MCF 10A (cell line): ENCODE data around the gene MTA2. TPM values are rescaled to one million over a fixed set of nuclear protein-coding genes. Genes with fewer than 3 reads are reported as not detected.
A peak's percentile ranks its signal among the peaks of the same experiment; 100 is the strongest.

Experiments used
- BruUV-seq: library from RNA; stranded (reverse); fragments of 400-500 nt; replicated peaks from 2 replicates; lab custom pipeline; 2021; lab: Mats Ljungman, UMichigan
- CTCF ChIA-PET: fragments of 300-600 bp; sonication (Branson Sonifier 250); formaldehyde crosslinking; extraction: SDS; loops from one replicate; lab custom pipeline; 2021; ENCODE audit warnings: antibody characterized with exemption, inconsistent platforms; lab: Yijun Ruan, JAX
- POLR2A ChIA-PET: fragments of 300-600, 350-650 bp; sonication (Branson Sonifier 250); formaldehyde crosslinking; extraction: SDS; loops from one replicate; lab custom pipeline; 2020; ENCODE audit warnings: antibody characterized with exemption, inconsistent platforms; lab: Yijun Ruan, JAX
- DNase-seq: peaks from one replicate; pipeline ENCODE4 v3.0.0-alpha.2; 2018; ENCODE audit not compliant: unreplicated experiment
- H3K27ac Mint-ChIP-seq: one replicate; pipeline ENCODE4 v1.8.0; 2022; ENCODE audit warnings: mild to moderate bottlenecking, low read depth, mixed read lengths; ENCODE audit not compliant: unreplicated experiment
- H3K27me3 Mint-ChIP-seq: one replicate; pipeline ENCODE4 v1.8.0; 2022; ENCODE audit warnings: mixed read lengths; ENCODE audit not compliant: insufficient read depth, unreplicated experiment
- H3K36me3 Mint-ChIP-seq: one replicate; pipeline ENCODE4 v1.8.0; 2022; ENCODE audit warnings: mild to moderate bottlenecking, moderate library complexity, mixed read lengths; ENCODE audit not compliant: insufficient read depth, unreplicated experiment
- H3K4me1 Mint-ChIP-seq: one replicate; pipeline ENCODE4 v1.8.0; 2022; ENCODE audit warnings: mixed read lengths; ENCODE audit not compliant: insufficient read depth, unreplicated experiment
- H3K4me3 Mint-ChIP-seq: one replicate; pipeline ENCODE4 v1.8.0; 2022; ENCODE audit warnings: mild to moderate bottlenecking, moderate library complexity, mixed read lengths; ENCODE audit not compliant: unreplicated experiment
- H3K9me3 Mint-ChIP-seq: one replicate; pipeline ENCODE4 v1.8.0; 2022; ENCODE audit warnings: mixed read lengths; ENCODE audit not compliant: unreplicated experiment
- intact Hi-C: fragments of 100-400 bp; cut with micrococcal nuclease; formaldehyde crosslinking; loops from 2 replicates; pipeline ENCODE4 v1.14.1; 2022
- total RNA-seq: library from RNA; stranded (reverse); gene quantifications from 2 replicates; pipeline ENCODE4 v1.2.3, GENCODE V29; 2022
- TF ChIP-seq, protein P1 (sequence below): fragments of 200-600 bp; IDR thresholded peaks from one replicate; pipeline ENCODE4 v1.8.0; 2022; ENCODE audit warnings: antibody characterized with exemption, mild to moderate bottlenecking; ENCODE audit not compliant: unreplicated experiment

The MTA2 gene
- total RNA-seq, 1 experiment from 2014 or later, result 176 TPM

DNA sequence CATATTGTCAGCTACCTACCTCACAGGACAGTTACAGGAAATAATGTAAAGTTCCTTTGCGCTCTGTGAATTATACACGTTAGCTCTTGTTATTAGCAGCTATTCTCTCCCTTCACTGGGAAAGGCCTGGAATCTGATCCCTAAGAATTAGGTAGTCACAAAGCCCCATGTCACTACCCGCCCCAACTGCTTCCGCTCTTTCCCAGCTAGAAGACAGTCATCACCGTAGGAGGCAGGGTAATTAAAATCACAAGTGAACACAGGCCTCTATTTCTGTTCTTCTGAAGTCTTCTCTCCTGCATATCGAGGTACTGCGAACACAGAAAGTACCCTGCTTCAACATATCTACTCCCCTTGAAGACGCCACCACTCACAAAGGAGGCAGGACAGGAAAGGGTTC lies 42.5 kb downstream of the MTA2 start:
- ChIA-PET POLR2A (interaction anchor here (0.6 to 13.5 kb wide), 10 partner anchors 9 to 297 kb away, joined by 3 to 599 read pairs (median 12); partner anchors contain the start of genes AHNAK, LBHD1, TUT1 and UQCC3), CTCF (interaction anchor here (0.6 to 6.9 kb wide), 13 partner anchors 11 to 227 kb away, joined by 3 to 225 read pairs (median 4); partner anchors contain the start of gene AHNAK)
- H3K27me3 Mint-ChIP-seq, result no peaks in the 10 kb centered on the region
- DNase-seq, result no peak
- intact Hi-C loops, result no loop called here
- TF ChIP-seq, protein P1, sequence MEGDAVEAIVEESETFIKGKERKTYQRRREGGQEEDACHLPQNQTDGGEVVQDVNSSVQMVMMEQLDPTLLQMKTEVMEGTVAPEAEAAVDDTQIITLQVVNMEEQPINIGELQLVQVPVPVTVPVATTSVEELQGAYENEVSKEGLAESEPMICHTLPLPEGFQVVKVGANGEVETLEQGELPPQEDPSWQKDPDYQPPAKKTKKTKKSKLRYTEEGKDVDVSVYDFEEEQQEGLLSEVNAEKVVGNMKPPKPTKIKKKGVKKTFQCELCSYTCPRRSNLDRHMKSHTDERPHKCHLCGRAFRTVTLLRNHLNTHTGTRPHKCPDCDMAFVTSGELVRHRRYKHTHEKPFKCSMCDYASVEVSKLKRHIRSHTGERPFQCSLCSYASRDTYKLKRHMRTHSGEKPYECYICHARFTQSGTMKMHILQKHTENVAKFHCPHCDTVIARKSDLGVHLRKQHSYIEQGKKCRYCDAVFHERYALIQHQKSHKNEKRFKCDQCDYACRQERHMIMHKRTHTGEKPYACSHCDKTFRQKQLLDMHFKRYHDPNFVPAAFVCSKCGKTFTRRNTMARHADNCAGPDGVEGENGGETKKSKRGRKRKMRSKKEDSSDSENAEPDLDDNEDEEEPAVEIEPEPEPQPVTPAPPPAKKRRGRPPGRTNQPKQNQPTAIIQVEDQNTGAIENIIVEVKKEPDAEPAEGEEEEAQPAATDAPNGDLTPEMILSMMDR, result no peak
- no peaks in the 10 kb centered on the region for H3K9me3 Mint-ChIP-seq
- BruUV-seq, result no TSS peak
- peaks cover 75% of the 10 kb centered on the region for H3K36me3 Mint-ChIP-seq
- H3K4me3 Mint-ChIP-seq, result no peak overlapping the region
- H3K27ac Mint-ChIP-seq, result peak overlapping the region; percentile 72
- H3K4me1 Mint-ChIP-seq, result peaks cover 55% of the 10 kb centered on the region

GRCh38 chr11:62558669-62559068 lies 43.0 kb downstream of the MTA2 start:
- intact Hi-C loops, result no loop called here
- Mint-ChIP-seq H3K9me3 (no peaks in the 10 kb centered on the region), H3K4me1 (peaks cover 60% of the 10 kb centered on the region), H3K36me3 (peaks cover 70% of the 10 kb centered on the region), H3K27me3 (no peaks in the 10 kb centered on the region), H3K27ac (no peak overlapping the region), H3K4me3 (no peak overlapping the region)
- TF ChIP-seq, protein P1, result no peak
- CTCF ChIA-PET, result interaction anchor here (0.7 to 6.9 kb wide), 11 partner anchors 16 to 227 kb away, joined by 3 to 225 read pairs (median 4); partner anchors contain the start of gene AHNAK
- BruUV-seq, result no TSS peak
- no peak for DNase-seq
- POLR2A ChIA-PET, result interaction anchor here (0.6 to 13.5 kb wide), 6 partner anchors 13 to 164 kb away, joined by 3 to 599 read pairs (median 18); partner anchors contain the start of genes AHNAK and TUT1

- no TSS peak for BruUV-seq
- H3K27ac Mint-ChIP-seq, result peak overlapping the region; percentile 95
- TF ChIP-seq, protein P1, result no peak
- peak overlapping the region; percentile 70 for H3K4me3 Mint-ChIP-seq
- peak; percentile 43 for DNase-seq
- no peaks in the 10 kb centered on the region for H3K27me3 Mint-ChIP-seq
- no peaks in the 10 kb centered on the region for H3K9me3 Mint-ChIP-seq
- peaks cover 54% of the 10 kb centered on the region for H3K36me3 Mint-ChIP-seq
- POLR2A ChIA-PET, result interaction anchor here (0.6 to 13.5 kb wide), 18 partner anchors 9 to 739 kb away, joined by 3 to 599 read pairs (median 5); partner anchors contain the start of genes AHNAK, B3GAT3, BSCL2 and C11orf98
- peaks cover 73% of the 10 kb centered on the region for H3K4me1 Mint-ChIP-seq
- CTCF ChIA-PET, result interaction anchor here (0.6 to 6.9 kb wide), 13 partner anchors 15 to 175 kb away, joined by 3 to 225 read pairs (median 5); partner anchors contain the start of gene AHNAK
- intact Hi-C loops, result no loop called here
Observed at GRCh38 chr11:62556875-62557631, 44.6 kb downstream of the MTA2 start.
